Endothelial cell (in vitro differentiated cells): ENCODE data around the gene GPR137B. TPM values are rescaled to one million over a fixed set of nuclear protein-coding genes. Genes with fewer than 3 reads are reported as not detected.

Source experiments
- DNase-seq: peaks from one replicate; pipeline ENCODE4 v3.0.0; 2021; ENCODE audit warnings: low spot score
- H3K27ac Mint-ChIP-seq: one replicate; pipeline ENCODE4 v1.8.0; 2021; ENCODE audit warnings: mixed read lengths, inconsistent platforms; ENCODE audit not compliant: unreplicated experiment
- H3K27me3 Mint-ChIP-seq: one replicate; pipeline ENCODE4 v1.8.0; 2021; ENCODE audit warnings: mild to moderate bottlenecking, moderate library complexity, mixed read lengths, inconsistent platforms; ENCODE audit not compliant: unreplicated experiment
- H3K36me3 Mint-ChIP-seq: one replicate; pipeline ENCODE4 v1.8.0; 2021; ENCODE audit warnings: mild to moderate bottlenecking, low read depth, mixed read lengths, inconsistent platforms; ENCODE audit not compliant: unreplicated experiment
- H3K4me1 Mint-ChIP-seq: one replicate; pipeline ENCODE4 v1.8.0; 2021; ENCODE audit warnings: mild to moderate bottlenecking, mixed read lengths, inconsistent platforms; ENCODE audit not compliant: unreplicated experiment
- H3K4me3 Mint-ChIP-seq: one replicate; pipeline ENCODE4 v1.8.0; 2021; ENCODE audit warnings: mild to moderate bottlenecking, mixed read lengths, inconsistent platforms; ENCODE audit not compliant: unreplicated experiment
- H3K9me3 Mint-ChIP-seq: one replicate; pipeline ENCODE4 v1.8.0; 2021; ENCODE audit warnings: mixed read lengths, inconsistent platforms; ENCODE audit not compliant: unreplicated experiment
- total RNA-seq: library from RNA; stranded (reverse); fragmentation: NEBNext Ultra II Directional; extraction: Animal tissue kit (Norgen Biotek cat#: 25700); gene quantifications from one replicate; pipeline ENCODE4 v1.2.1, GENCODE V29; 2021; ENCODE audit not compliant: unreplicated experiment
- TF ChIP-seq, protein P1 (sequence below): fragments of 200-600 bp; sonication (generic); IDR thresholded peaks from one replicate; pipeline ENCODE4 v1.5.0; 2021; ENCODE audit warnings: antibody characterized with exemption; ENCODE audit not compliant: unreplicated experiment

The GPR137B gene
- total RNA-seq, 1 donor from 2014 or later: 18.2 TPM

GRCh38 chr1:236130372-236130771, 12.0 kb upstream of the GPR137B start:
- H3K27me3 Mint-ChIP-seq: no peaks in the 10 kb centered on the region
- DNase-seq: no peak
- H3K4me3 Mint-ChIP-seq: no peak overlapping the region
- H3K9me3 Mint-ChIP-seq: no peaks in the 10 kb centered on the region
- H3K36me3 Mint-ChIP-seq: peaks cover 4% of the 10 kb centered on the region
- peaks cover 6% of the 10 kb centered on the region for H3K4me1 Mint-ChIP-seq
- H3K27ac Mint-ChIP-seq: no peak overlapping the region
- TF ChIP-seq, protein P1, sequence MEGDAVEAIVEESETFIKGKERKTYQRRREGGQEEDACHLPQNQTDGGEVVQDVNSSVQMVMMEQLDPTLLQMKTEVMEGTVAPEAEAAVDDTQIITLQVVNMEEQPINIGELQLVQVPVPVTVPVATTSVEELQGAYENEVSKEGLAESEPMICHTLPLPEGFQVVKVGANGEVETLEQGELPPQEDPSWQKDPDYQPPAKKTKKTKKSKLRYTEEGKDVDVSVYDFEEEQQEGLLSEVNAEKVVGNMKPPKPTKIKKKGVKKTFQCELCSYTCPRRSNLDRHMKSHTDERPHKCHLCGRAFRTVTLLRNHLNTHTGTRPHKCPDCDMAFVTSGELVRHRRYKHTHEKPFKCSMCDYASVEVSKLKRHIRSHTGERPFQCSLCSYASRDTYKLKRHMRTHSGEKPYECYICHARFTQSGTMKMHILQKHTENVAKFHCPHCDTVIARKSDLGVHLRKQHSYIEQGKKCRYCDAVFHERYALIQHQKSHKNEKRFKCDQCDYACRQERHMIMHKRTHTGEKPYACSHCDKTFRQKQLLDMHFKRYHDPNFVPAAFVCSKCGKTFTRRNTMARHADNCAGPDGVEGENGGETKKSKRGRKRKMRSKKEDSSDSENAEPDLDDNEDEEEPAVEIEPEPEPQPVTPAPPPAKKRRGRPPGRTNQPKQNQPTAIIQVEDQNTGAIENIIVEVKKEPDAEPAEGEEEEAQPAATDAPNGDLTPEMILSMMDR: no peak

DNA sequence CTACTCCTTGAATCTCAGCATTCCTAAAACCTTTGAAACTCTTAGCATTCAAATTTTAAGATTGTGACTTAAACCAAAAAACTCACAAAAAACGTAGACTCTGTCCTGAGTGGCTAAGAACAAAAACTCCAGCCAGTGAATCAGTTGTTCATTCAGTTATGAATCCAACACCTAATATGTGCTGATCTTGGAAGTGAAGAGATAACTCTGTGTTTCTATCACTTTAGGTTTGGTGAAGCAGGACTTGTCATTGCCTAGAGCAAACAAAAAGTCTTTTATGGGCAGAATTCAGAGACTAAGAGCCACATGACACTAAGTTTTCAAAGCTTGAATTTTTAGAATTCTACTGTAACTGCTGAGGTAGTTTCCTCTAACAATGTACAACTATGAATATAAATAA, 10.4 kb upstream of the GPR137B start:
- Mint-ChIP-seq H3K27ac (no peak overlapping the region), H3K9me3 (no peaks in the 10 kb centered on the region), H3K27me3 (no peaks in the 10 kb centered on the region), H3K4me1 (peaks cover 6% of the 10 kb centered on the region), H3K36me3 (peaks cover 4% of the 10 kb centered on the region), H3K4me3 (no peak overlapping the region)
- no peak for DNase-seq
- TF ChIP-seq, protein P1: no peak

DNA sequence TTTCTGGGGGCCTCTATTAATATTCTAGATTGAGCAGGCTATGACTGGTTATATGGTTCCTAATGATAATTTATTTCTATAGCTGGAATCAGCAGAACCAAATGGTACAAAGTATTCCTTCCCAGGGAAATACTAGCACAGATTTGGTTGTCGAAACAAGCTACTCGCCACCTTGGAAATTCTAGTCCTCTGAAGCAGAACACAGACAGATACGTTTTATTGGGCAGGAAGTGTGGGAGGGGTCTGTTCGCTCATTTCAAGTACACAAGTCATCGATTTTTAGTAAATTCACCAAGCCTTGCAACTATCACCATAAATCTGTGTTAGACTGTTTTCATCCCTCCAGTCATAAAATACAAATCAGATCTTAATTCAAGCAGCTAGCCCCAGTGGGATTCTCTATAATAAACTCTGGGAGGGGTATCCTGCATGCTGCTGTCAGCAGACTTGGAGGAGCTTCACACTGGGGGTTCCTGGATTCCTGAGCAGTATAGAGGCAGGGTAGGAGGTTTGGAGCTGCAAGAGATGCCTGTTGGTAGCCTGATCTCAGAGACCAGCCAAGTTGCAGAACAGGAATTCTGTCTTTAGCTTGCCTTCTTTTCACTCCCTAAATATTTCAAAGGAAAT, 9.8 kb upstream of the GPR137B start:
- DNase-seq: no peak
- TF ChIP-seq, protein P1: no peak
- no peak overlapping the region for H3K27ac Mint-ChIP-seq
- no peaks in the 10 kb centered on the region for H3K9me3 Mint-ChIP-seq
- no peaks in the 10 kb centered on the region for H3K27me3 Mint-ChIP-seq
- H3K36me3 Mint-ChIP-seq: peaks cover 2% of the 10 kb centered on the region
- peaks cover 6% of the 10 kb centered on the region for H3K4me1 Mint-ChIP-seq
- no peak overlapping the region for H3K4me3 Mint-ChIP-seq

- no peak for DNase-seq
- Mint-ChIP-seq H3K27me3 (no peaks in the 10 kb centered on the region), H3K27ac (no peak overlapping the region), H3K36me3 (no peaks in the 10 kb centered on the region), H3K4me1 (peaks cover 6% of the 10 kb centered on the region), H3K4me3 (no peak overlapping the region), H3K9me3 (no peaks in the 10 kb centered on the region)
- TF ChIP-seq, protein P1: no peak
Observed at GRCh38 chr1:236133339-236133738, 9.0 kb upstream of the GPR137B start.

GRCh38 chr1:236133802-236134201, 8.5 kb upstream of the GPR137B start:
- DNase-seq: no peak
- Mint-ChIP-seq H3K4me1 (peaks cover 6% of the 10 kb centered on the region), H3K9me3 (no peaks in the 10 kb centered on the region), H3K4me3 (no peak overlapping the region), H3K36me3 (no peaks in the 10 kb centered on the region), H3K27me3 (no peaks in the 10 kb centered on the region), H3K27ac (no peak overlapping the region)
- TF ChIP-seq, protein P1: no peak
